Retinal pigment epithelial cell (primary cell): ENCODE measurements around the gene HOXB9.

Experiments used
- DNase-seq: peaks from one replicate; pipeline ENCODE4 v3.0.0-alpha.2; 2010; ENCODE audit warnings: low read depth
- H3K4me3 ChIP-seq: 2 replicates; pipeline ENCODE4 v1.5.1; 2011; ENCODE audit warnings: mild to moderate bottlenecking, low read length, control low read depth, moderate library complexity
- TF ChIP-seq, protein P1 (sequence below): conservative IDR thresholded peaks from 2 replicates; pipeline ENCODE4 v1.5.1; 2011; ENCODE audit warnings: low read depth, low read length, control low read depth, inconsistent platforms

The HOXB9 gene

DNA sequence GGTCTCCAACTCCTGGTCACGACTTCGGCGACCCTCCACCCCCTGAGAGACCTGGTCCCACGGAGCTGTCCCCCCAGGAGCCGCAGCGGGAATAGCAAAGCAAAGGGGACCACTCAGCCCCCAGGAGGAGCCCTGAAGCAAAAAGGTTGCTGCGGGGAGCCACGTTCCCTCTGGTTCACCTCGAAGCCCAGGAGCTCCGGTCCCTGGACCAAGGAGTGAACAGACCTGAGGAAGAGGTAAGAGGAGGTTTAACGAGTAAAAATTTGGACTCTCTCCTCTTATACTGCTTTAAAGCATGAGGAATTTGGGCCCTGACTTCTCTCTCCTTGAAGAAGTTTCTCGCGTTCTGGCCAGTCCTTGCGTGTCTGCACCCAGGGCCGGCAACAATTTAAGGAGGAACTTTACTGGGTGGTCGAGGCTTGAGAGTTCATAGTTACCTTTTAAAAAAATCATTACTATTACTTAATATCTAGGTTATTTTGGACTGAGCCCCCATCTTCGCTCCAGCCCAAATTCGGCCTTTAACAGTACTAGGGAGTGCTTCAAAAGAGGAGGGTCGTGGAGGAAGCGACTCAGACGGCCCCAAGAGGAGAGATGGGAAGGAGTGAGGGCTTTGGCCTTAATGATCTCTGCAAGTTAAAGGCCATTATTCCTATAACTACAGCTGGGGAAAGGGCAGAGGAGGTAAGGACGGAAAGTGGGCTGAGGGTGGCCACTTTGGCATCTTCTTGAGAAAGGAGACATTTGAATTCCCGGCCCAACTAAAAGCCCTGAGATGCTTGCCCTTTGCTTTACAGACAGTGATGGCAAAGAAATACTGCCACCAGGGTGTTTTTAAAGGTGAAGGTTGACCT lies 16.9 kb upstream of the HOXB9 start:
- no peak for DNase-seq
- TF ChIP-seq, protein P1, sequence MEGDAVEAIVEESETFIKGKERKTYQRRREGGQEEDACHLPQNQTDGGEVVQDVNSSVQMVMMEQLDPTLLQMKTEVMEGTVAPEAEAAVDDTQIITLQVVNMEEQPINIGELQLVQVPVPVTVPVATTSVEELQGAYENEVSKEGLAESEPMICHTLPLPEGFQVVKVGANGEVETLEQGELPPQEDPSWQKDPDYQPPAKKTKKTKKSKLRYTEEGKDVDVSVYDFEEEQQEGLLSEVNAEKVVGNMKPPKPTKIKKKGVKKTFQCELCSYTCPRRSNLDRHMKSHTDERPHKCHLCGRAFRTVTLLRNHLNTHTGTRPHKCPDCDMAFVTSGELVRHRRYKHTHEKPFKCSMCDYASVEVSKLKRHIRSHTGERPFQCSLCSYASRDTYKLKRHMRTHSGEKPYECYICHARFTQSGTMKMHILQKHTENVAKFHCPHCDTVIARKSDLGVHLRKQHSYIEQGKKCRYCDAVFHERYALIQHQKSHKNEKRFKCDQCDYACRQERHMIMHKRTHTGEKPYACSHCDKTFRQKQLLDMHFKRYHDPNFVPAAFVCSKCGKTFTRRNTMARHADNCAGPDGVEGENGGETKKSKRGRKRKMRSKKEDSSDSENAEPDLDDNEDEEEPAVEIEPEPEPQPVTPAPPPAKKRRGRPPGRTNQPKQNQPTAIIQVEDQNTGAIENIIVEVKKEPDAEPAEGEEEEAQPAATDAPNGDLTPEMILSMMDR: no peak

GRCh38 chr17:48642059-48642842 lies 16.1 kb upstream of the HOXB9 start:
- TF ChIP-seq, protein P1: no peak
- DNase-seq: no peak
- no peak overlapping the region for H3K4me3 ChIP-seq

More for the DNA sequence above, 16.9 kb upstream of the HOXB9 start:
- no peak overlapping the region for H3K4me3 ChIP-seq

GRCh38 chr17:48641541-48642058 lies 15.4 kb upstream of the HOXB9 start:
- H3K4me3 ChIP-seq: no peak overlapping the region
- TF ChIP-seq, protein P1: no peak
- DNase-seq: no peak

- DNase-seq: no peak
- no peak overlapping the region for H3K4me3 ChIP-seq
- TF ChIP-seq, protein P1: no peak
Measured at GRCh38 chr17:48640858-48641180, 14.7 kb upstream of the HOXB9 start.

DNA sequence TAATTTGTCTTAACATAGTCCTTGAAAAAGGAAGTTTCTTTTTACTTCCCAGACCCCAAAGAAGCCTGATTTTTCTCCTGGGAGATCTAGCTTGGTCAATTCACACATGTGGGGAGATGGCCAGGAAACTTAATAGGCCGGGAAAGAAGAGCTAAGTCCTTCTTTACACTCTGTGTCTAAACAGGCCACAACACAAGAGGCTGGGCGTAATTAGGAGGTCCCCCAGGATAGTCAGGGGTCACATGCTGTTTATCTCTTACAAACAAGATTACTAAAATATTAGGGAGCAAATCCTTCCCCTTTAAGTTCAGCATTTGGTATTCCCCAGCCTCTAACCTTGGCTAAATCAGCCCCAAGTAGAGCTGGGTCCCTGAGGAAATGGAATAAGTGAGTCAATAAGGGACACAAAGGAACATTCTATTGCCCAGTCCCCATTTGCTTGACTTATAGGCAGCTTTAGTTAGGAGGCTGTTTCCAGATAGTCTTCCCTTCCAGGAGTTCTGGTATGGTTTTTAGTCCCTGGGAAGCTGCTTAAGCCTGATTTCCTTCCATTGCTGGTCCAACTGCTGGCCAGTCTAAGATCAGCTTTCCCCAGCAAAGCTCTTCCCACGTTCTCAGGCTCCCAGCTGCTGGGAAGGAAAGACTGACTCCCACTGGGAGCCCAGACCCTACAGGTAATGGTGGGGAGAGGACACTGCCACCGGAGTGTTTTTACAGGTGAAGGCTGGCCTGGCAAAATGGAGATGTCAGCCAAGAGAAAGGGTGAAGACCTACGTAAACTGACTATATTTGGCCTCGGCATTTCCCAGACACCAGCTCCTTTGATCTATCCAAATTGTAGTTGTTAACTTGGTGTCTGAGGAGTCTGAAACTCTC lies 14.1 kb upstream of the HOXB9 start:
- DNase-seq: no peak
- TF ChIP-seq, protein P1: no peak
- H3K4me3 ChIP-seq: no peak overlapping the region

GRCh38 chr17:48639136-48639535 lies 13.0 kb upstream of the HOXB9 start:
- DNase-seq: no peak
- H3K4me3 ChIP-seq: no peak overlapping the region
- TF ChIP-seq, protein P1: no peak
